Uterus (tissue), 2 donors: ENCODE data around the gene PDE5A.

Source experiments
- POLR2A ChIP-seq, 2 donors: fragments of 450-650 bp; IDR thresholded peaks; one replicate each; pipeline ENCODE4 v1.6.1; 2016; ENCODE audit warnings: antibody characterized with exemption in 2 of 2, mild to moderate bottlenecking in 1 of 2, moderate library complexity in 1 of 2
- TF ChIP-seq, protein P1 (sequence below), 4 experiments: fragments of 200-600 bp in 2 of 4; fragments of 450-650 bp in 2 of 4; sonication (generic) in 2 of 4; IDR thresholded peaks; one replicate each; pipeline ENCODE4 v1.5.1; 2016 to 2019; ENCODE audit warnings: antibody characterized with exemption in 4 of 4, mild to moderate bottlenecking in 2 of 4, moderate library complexity in 1 of 4

DNA sequence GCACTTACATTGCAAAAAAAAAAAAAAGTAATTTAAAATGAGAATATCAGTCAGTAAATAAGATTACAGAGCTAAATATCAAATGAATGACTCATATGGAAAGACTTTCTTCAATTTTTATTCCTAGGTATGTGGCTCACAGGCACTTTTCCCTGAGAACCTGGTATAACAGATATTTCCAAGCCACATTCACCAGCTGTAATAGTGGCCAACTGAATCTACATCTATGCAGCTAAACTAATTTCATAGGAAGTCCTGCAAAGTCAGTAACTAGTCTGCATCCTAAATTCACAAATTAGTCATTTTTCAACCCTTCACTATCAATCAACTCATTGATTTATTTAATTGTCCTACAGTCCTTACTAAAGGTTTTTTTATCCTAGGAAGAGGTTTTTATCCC lies 5.6 kb downstream of the PDE5A start:
- TF ChIP-seq POLR2A (IDR thresholded peaks at IDR 0.05) = no peak
- TF ChIP-seq, protein P1, sequence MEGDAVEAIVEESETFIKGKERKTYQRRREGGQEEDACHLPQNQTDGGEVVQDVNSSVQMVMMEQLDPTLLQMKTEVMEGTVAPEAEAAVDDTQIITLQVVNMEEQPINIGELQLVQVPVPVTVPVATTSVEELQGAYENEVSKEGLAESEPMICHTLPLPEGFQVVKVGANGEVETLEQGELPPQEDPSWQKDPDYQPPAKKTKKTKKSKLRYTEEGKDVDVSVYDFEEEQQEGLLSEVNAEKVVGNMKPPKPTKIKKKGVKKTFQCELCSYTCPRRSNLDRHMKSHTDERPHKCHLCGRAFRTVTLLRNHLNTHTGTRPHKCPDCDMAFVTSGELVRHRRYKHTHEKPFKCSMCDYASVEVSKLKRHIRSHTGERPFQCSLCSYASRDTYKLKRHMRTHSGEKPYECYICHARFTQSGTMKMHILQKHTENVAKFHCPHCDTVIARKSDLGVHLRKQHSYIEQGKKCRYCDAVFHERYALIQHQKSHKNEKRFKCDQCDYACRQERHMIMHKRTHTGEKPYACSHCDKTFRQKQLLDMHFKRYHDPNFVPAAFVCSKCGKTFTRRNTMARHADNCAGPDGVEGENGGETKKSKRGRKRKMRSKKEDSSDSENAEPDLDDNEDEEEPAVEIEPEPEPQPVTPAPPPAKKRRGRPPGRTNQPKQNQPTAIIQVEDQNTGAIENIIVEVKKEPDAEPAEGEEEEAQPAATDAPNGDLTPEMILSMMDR (IDR thresholded peaks at IDR 0.05) = no peak
